ENCODE measurements around the gene HMMR.

- TF ChIP-seq CTCF (IDR thresholded peaks at IDR 0.05; ENCODE audit: insufficient read depth, low read length) (no peak), REST (IDR thresholded peaks at IDR 0.05; ENCODE audit: insufficient replicate concordance, low read depth) (no peak), POLR2AphosphoS5 (IDR thresholded peaks at IDR 0.05; ENCODE audit: low read depth) (no peak), SPI1 (IDR thresholded peaks at IDR 0.05; ENCODE audit: borderline replicate concordance, low read depth) (no peak)
Observed at GRCh38 chr5:163532171-163533084, 72.0 kb downstream of the HMMR start.
